Activated naive CD8-positive, alpha-beta T cell treated with anti-CD3 and anti-CD28 coated beads, Interleukin-2, amount 10 ng/mL, durations not matched to agents 7 days and 5 days (primary cell): ENCODE results near the gene GPLD1. TPM values are rescaled to one million over a fixed set of nuclear protein-coding genes. Genes with fewer than 3 reads are reported as not detected.
"Not testable (repeated sequence)": the region's sequence is repeated elsewhere in the genome, so short reads cannot be mapped to it uniquely, and the experiment has no call there.

Experiments used
- ATAC-seq: fragments of 150-1000 bp; cut with Tn5 transposase; one replicate; pipeline ENCODE4 v1.10.0; 2021; ENCODE audit warnings: low read depth, moderate library complexity
- POLR2A ChIA-PET: fragments of 350-600 bp; sonication (Branson Sonifier 250); formaldehyde crosslinking; loops from one replicate; lab custom pipeline; 2021; ENCODE audit warnings: antibody characterized with exemption; lab: Charles Lee
- DNase-seq: peaks from one replicate; pipeline ENCODE4 v3.0.0; 2021
- H3K27ac Mint-ChIP-seq: one replicate; pipeline ENCODE4 v1.8.0; 2022; ENCODE audit warnings: mild to moderate bottlenecking, mixed read lengths
- H3K27me3 Mint-ChIP-seq: one replicate; pipeline ENCODE4 v1.8.0; 2022; ENCODE audit warnings: mild to moderate bottlenecking, moderate library complexity, mixed read lengths
- H3K36me3 Mint-ChIP-seq: one replicate; pipeline ENCODE4 v1.8.0; 2021; ENCODE audit warnings: mild to moderate bottlenecking, mixed read lengths
- H3K4me1 Mint-ChIP-seq: one replicate; pipeline ENCODE4 v1.8.0; 2021; ENCODE audit warnings: mixed read lengths
- H3K4me3 Mint-ChIP-seq: one replicate; pipeline ENCODE4 v1.8.0; 2022; ENCODE audit warnings: mild to moderate bottlenecking, moderate library complexity, mixed read lengths
- H3K9me3 Mint-ChIP-seq: one replicate; pipeline ENCODE4 v1.8.0; 2021; ENCODE audit warnings: mixed read lengths
- total RNA-seq, 2 experiments: library from RNA; stranded (reverse); gene quantifications; one replicate each; pipeline ENCODE4 v1.2.3, GENCODE V29; 2021

GPLD1 gene
- total RNA-seq, 2 experiments from 2014 or later = 0.34 to 0.42 TPM

DNA sequence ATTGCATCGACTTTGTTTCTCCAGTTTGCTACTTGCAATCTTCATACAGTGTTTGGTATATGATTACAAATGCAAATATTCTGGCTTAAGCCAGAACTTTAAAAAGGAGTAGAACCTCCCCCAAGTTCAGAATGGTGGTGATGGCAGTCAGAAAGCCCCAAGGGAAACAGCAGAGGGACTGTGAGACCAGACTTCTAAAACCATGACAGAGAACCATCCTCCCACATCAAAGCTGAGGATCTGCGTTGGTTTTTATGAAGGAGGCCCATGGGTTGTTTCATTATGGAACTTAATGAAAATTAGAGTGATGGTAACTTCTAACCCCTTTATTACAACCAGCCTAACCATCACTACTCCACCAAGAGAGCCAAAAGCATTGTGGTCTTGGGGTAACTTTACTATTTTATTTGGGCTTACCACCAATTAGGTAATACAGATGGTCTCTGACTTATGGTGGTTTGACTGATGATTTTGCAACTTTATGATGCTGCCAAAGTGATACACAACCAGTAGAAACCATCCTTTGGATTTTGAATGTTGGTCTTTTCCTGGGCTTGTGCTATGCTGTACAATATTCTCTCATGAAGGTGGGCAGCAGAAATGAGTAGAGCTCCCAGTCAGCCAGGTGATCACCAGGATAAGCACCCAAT is 97.5 kb downstream of the GPLD1 start:
- peaks cover 12% of the 10 kb centered on the region for H3K4me1 Mint-ChIP-seq
- H3K9me3 Mint-ChIP-seq = no peaks in the 10 kb centered on the region
- DNase-seq (no peak), ATAC-seq (no peak)
- no peak overlapping the region for H3K27ac Mint-ChIP-seq
- H3K4me3 Mint-ChIP-seq = no peak overlapping the region
- H3K27me3 Mint-ChIP-seq = peaks cover 14% of the 10 kb centered on the region
- POLR2A ChIA-PET = no interaction called here
- no peaks in the 10 kb centered on the region for H3K36me3 Mint-ChIP-seq

DNA sequence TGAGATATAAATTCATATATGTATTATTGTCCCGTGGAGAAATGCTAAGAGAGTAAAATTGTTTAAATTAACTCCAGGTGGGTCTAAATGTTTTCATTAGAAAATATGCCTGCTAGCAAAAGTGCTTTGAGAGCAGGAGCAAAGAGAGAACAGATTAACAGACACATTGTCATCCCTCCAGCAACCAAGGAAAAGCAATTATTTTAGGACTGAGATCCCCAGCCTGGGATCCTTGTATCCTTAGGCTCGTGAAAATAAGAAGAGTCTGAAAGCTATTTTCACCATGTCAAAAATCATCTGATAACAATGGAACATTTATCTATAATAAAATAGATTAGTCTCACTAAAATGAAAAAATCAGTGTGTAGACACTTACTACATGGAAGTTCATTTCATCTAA is 98.2 kb downstream of the GPLD1 start:
- H3K27ac Mint-ChIP-seq = no peak overlapping the region
- no peak for ATAC-seq
- H3K9me3 Mint-ChIP-seq = no peaks in the 10 kb centered on the region
- no peak overlapping the region for H3K4me3 Mint-ChIP-seq
- POLR2A ChIA-PET = no interaction called here
- no peak for DNase-seq
- no peaks in the 10 kb centered on the region for H3K36me3 Mint-ChIP-seq
- peaks cover 12% of the 10 kb centered on the region for H3K4me1 Mint-ChIP-seq
- peaks cover 7% of the 10 kb centered on the region for H3K27me3 Mint-ChIP-seq

DNA sequence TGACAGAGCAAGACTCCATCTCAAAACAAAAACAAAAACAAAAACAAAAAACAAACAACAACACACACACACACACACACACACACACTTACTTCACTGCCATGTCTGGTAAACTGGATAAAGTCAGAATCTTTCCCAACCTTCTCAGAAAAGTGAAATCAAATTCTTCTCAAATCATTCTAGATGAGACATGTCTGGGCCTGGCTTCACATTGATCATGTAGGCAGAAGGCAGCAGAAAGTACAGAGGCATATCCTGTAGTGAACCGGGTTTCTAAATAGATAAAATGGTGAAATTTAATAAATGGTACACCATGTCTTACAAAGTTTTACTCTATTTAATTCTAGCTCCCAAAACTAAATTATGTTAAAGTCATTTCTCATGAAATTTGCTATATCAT is 101.6 kb downstream of the GPLD1 start:
- H3K27ac Mint-ChIP-seq = no peak overlapping the region
- POLR2A ChIA-PET = no interaction called here
- H3K4me3 Mint-ChIP-seq = no peak overlapping the region
- peaks cover 12% of the 10 kb centered on the region for H3K4me1 Mint-ChIP-seq
- ATAC-seq (no peak), DNase-seq (no peak)
- H3K27me3 Mint-ChIP-seq = peaks cover 12% of the 10 kb centered on the region
- no peaks in the 10 kb centered on the region for H3K36me3 Mint-ChIP-seq
- no peaks in the 10 kb centered on the region for H3K9me3 Mint-ChIP-seq

DNA sequence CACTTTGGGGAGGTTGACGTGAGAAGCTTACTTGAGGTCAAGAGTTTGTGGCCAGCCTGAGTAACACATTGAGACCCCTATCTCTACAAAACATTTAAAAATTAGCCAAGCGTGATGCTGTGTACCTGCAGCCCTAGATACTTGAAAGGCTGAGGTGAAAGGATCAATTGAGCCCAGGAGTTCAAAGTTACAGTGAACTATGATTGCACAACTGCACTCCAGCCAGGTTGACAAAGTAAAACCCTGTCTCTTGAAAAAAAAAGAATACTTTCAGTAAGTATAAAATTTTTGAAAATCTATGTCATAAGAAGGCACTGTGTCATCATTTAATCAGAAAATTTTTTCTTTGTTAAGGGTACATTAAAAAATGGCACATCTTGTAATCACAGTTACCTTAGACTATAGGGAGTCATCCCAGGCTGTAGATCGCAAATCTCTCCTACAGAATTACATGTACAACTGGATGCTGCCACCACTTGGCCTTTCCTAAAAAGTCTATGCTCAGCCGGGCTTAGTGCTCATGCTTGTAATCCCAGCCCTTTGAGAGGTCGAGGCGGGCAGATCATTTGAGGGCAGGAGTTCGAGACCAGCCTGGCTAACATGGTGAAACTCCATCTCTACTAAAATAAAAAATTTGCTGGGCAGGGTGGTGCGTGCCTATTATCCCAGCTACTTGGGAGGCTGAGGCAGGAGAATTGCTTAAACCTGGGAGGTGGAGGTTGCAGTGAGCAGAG is 103.7 kb downstream of the GPLD1 start:
- DNase-seq = no peak
- no peak for ATAC-seq
- H3K9me3 Mint-ChIP-seq = no peaks in the 10 kb centered on the region
- no peaks in the 10 kb centered on the region for H3K4me1 Mint-ChIP-seq
- H3K36me3 Mint-ChIP-seq = no peaks in the 10 kb centered on the region
- no peak overlapping the region for H3K4me3 Mint-ChIP-seq
- peaks cover 19% of the 10 kb centered on the region for H3K27me3 Mint-ChIP-seq
- POLR2A ChIA-PET = no interaction called here
- no peak overlapping the region for H3K27ac Mint-ChIP-seq

DNA sequence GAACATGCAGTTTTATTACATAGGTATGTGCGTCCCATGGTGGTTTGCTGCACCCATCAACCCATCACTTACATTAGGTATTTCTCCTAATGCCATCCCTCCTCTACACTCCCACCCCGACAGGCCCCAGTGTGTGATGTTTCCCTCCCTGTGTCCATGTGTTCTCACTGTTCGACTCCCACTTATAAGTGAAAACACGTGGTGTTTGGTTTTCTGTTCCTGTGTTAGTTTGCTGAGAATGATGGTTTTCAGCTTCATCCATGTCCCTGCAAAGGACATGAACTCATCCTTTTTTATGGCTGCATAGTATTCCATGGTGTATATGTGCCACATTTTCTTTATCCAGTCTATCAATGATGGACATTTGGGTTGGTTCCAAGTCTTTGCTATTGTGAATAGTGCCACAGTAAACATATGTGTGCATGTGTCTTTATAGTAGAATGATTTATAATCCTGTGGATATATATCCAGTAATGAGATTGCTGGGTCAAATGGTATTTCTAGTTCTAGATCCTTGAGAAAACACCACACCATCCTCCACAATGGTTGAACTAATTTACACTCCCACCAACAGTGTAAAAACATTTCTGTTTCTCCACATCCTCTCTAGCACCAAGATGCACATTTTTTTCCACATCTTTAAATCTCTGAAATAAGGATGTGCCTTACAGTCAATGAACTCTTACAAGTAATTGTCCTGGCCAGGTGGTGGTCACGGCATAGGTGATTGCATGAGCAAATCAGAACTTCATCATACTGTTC is 104.8 kb downstream of the GPLD1 start:
- H3K4me3 Mint-ChIP-seq, H3K36me3 Mint-ChIP-seq, H3K9me3 Mint-ChIP-seq, DNase-seq, H3K4me1 Mint-ChIP-seq, H3K27ac Mint-ChIP-seq, POLR2A ChIA-PET, ATAC-seq: not testable (repeated sequence)
- peaks cover 22% of the 10 kb centered on the region for H3K27me3 Mint-ChIP-seq

DNA sequence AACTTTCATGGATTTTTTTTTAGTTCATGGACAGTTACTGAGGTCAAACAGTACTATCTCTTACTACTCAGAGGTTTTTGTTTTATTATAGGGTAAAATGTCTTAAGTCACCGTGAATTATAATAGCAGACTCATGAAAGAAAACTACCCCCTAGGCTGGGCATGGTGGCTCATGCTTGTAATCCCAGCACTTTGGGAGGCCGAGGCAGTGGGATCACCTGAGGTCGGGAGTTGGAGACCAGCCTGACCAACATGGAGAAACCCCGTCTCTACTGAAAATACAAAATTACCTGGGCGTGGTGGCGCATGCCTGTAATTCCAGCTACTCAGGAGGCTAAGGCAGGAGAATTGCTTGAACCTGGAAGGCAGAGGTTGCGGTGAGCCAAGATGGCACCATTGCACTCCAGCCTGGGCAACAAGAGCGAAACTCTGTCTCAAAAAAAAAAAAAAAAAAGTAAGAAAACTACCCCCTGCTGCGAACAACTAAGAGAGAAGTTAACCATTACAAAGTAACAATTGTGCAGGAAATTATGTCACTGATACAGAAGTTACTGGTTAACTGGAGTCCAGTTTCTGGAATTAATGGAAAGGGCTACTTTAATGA is 106.4 kb downstream of the GPLD1 start:
- peaks cover 22% of the 10 kb centered on the region for H3K27me3 Mint-ChIP-seq
- H3K4me3 Mint-ChIP-seq, ATAC-seq, H3K36me3 Mint-ChIP-seq, H3K4me1 Mint-ChIP-seq, POLR2A ChIA-PET, H3K27ac Mint-ChIP-seq, H3K9me3 Mint-ChIP-seq, DNase-seq: not testable (repeated sequence)

DNA sequence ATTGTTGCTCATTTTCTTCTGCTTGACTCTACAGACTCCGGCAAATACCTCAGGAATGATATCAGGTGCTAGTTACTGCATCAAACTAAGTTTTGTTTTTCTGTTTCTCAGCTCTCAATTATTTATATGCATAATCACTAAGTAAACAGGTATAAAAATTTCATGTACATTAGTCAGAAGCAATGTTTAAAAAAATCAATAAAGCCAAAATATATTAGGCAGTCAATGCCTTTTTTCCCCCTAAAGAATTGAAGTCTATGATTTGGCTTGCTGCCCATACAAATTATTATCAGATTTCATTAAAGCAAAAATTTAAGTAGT is 107.2 kb downstream of the GPLD1 start:
- no peaks in the 10 kb centered on the region for H3K9me3 Mint-ChIP-seq
- H3K36me3 Mint-ChIP-seq = no peaks in the 10 kb centered on the region
- POLR2A ChIA-PET = no interaction called here
- H3K27me3 Mint-ChIP-seq = peaks cover 22% of the 10 kb centered on the region
- ATAC-seq (no peak), DNase-seq (no peak)
- no peak overlapping the region for H3K4me3 Mint-ChIP-seq
- H3K4me1 Mint-ChIP-seq = no peaks in the 10 kb centered on the region
- H3K27ac Mint-ChIP-seq = no peak overlapping the region

DNA sequence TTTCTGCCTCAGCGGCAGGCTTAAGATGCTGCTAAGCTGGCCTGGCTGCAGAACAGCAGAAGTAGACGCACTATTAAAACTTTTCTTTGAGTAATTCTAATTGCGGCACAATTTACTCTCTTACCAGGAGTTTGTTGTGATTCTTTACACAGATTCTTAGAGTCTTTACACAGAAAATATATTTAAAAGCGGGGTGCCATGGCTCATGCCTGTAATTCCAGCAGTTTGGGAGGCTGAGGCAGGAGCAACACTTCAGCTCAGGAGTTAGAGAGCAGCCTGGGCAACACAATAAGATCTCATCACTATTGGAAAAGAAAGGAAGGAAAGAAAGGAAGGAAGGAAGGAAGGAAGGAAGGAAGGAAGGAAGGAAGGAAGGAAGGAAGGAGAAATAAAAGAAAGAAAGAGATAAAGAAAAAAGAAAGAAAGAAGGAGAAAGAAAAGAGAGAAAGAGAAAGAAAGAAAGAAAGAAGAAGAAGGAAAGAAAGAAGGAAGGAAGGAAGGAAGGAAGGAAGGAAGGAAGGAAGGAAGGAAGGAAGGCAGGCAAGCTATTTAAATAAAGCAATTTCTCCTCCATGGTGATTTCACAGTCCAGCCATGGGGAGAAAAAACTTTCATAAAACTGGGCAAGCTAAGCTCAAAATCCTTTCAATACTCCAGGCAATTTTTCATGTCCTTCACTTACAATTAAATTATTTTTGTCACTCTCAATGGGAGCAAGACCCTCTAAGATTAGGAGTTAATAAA is 107.7 kb downstream of the GPLD1 start:
- Mint-ChIP-seq H3K4me3 (no peak overlapping the region), H3K27me3 (peaks cover 22% of the 10 kb centered on the region), H3K27ac (no peak overlapping the region), H3K4me1 (no peaks in the 10 kb centered on the region), H3K9me3 (no peaks in the 10 kb centered on the region), H3K36me3 (no peaks in the 10 kb centered on the region)
- POLR2A ChIA-PET = no interaction called here
- ATAC-seq (no peak), DNase-seq (no peak)

DNA sequence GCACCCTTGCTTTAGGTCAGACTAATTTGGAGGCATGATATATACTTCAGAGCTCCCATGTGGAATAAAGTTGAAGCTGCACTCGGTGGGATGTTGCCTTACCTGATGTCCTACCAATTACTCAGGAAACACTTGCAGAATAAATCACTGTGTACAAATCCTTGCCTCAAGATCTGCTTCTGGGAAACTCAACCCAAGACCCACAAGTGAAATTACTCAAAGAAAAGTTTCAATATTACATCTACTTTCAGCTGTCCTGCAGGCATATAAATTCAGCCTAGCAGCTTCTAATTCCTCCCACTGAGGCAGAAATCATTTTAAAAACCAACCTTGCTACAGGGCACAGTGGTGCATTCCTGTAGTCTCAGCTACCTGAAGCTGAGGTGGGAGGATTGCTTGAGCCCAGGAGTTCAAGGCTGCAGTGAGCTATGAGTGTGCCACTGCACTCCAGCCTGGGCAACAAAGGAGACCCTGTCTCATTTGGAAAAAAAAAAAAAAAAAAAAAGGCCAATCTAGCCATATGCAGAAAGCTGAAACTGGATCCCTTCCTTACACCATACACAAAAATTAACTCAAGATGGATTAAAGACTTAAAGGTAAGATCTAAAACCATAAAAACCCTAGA is 110.8 kb downstream of the GPLD1 start:
- POLR2A ChIA-PET = no interaction called here
- H3K27ac Mint-ChIP-seq = no peak overlapping the region
- H3K4me3 Mint-ChIP-seq = no peak overlapping the region
- peaks cover 19% of the 10 kb centered on the region for H3K27me3 Mint-ChIP-seq
- no peaks in the 10 kb centered on the region for H3K36me3 Mint-ChIP-seq
- no peaks in the 10 kb centered on the region for H3K4me1 Mint-ChIP-seq
- ATAC-seq (no peak), DNase-seq (no peak)
- no peaks in the 10 kb centered on the region for H3K9me3 Mint-ChIP-seq

Other genes starting within 250 kb of the GPLD1 start
- under 1 TPM in 1 of 2 experiments, not detected in 1; 0.14 TPM for gene DCDC2, start 131.5 kb downstream of the GPLD1 start, total RNA-seq
- 10 to 100 TPM; 19.9 to 20.5 TPM for gene MRS2, start 86.6 kb downstream of the GPLD1 start, total RNA-seq
- 1 to 10 TPM; 6.6 to 6.9 TPM for gene ALDH5A1, start 5.4 kb upstream of the GPLD1 start, total RNA-seq
- gene KIAA0319, start 156.6 kb upstream of the GPLD1 start, total RNA-seq = under 1 TPM in 1 of 2 experiments, not detected in 1; 0.06 TPM
- 10 to 100 TPM; 48.9 to 54.5 TPM for gene TDP2, start 177.3 kb upstream of the GPLD1 start, total RNA-seq
- 10 to 100 TPM; 16.6 to 20.6 TPM for gene ACOT13, start 177.5 kb upstream of the GPLD1 start, total RNA-seq
- 100 to 1,000 TPM; 161 to 166 TPM for gene C6orf62, start 229.6 kb upstream of the GPLD1 start, total RNA-seq